Measurements from ENCODE around the gene YPEL1.

YPEL1 gene, protein sequence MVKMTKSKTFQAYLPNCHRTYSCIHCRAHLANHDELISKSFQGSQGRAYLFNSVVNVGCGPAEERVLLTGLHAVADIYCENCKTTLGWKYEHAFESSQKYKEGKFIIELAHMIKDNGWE

GRCh38 chr22:21735200-21736083 is at the start of gene YPEL1:
TSS of gene YPEL1 (minus strand) at chr22:21735794. CDS start at chr22:21710744, 25,050 bp downstream.
- peak; percentile 58 to 93 for DNase-seq

DNA sequence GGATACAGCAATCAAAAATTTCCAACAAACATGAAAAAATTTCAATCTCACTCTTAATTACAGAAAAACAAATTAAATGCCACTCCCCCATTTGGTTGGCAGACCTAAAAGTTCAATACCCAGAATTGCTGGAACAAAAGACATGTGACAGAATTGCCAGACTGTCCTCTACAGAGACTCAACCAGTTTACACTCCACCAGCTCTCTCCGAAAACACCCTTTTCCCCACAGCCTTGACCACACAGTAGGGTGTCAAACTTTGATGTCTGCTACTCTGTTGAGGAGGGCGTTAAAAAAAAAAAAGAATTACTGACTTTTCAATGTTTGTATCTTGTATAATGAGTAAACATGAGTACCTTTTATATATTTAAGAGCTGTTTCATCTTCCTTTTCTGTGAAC is 44.7 kb upstream of the YPEL1 start:
- no peak for DNase-seq

DNA sequence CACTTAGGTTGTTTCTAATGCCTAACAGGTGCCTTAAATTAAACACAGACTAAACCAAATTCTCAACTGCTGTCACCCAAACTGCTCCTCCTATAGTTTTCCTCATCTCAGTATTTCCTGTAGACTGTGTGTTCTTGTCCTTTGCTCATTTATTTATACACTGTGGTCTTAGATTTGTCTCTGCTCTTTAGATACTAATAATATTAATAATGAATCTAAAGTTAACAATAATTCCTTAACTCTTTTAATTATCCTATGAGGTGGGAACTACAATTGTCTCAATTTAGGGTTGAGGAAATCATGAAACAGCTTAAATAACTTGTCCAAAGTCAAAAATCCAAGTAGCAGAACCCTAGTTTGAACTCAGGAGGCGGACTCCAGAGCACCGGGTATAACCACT is 43.9 kb upstream of the YPEL1 start:
- no peak for DNase-seq

- no peak for DNase-seq
Measured at GRCh38 chr22:21778705-21779363, 43.2 kb upstream of the YPEL1 start.

DNA sequence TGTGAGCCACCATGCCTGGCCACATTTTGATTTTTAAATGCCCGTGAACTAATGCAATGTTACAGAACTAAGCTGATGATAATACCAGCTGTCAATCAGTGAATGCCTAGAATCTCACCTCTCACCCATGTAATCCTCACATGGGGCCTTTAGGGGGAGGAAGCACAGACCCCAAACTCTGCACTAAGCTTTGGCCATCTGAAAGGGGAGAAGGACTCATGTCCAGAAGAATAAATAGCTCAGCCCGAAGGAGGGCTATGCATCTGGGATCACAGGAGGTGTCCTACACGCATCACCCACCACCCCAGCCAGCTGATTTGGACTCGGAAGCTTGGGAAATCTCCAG is 36.0 kb upstream of the YPEL1 start:
- no peak for DNase-seq

DNA sequence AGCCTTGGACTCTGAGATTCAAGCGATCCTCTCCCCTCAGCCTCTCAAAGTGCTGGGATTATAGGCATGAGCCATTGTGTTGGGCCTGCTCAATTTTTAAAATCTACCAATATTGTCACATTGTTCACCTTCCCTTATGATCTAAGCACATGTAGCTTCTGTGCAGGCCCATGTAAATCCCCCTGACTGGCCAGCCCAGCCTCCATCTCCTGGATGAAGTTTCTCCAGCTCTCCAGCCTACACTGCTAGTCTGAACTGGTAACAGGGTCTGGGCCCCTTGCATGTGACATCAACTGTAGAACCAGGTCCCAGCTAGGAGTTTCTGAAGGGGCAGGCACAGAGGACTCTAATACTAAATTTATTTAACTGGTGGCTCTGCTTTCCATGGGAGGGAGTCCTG is 32.8 kb upstream of the YPEL1 start:
- DNase-seq: no peak

GRCh38 chr22:21766691-21767462 is 31.3 kb upstream of the YPEL1 start:
- no peak for DNase-seq

DNA sequence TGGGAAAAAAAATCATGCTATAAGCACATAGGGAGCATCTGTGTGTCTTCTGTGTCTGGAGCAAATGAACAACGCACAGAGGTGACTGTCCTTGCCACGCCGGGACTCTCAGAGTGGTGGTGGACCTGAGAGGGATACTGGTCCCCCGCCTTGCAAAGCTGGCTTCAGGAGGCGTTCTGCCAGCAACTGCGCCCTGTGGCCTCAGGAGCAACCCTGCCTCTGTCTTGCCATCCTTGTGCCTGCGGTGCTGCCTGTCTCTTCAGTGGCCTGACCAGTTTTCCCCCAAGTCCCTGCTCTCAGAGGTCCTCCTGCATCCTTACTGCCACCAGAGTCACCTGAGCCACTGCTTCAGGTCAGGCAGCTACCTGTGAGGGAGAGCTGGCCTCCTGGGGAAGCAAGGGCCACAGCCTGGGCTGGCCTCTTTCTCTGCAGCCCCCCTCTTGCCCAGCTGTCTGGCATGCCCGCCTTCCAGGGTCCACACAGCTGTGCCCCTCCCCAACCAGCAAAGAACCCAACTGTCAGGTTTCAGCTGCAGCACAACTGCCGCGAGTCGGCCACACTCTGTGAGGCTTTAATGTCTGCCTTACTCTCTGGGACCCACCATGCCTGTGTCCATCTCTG is 30.4 kb upstream of the YPEL1 start:
- no peak for DNase-seq

GRCh38 chr22:21764038-21764804 is 28.6 kb upstream of the YPEL1 start:
- no peak for DNase-seq

GRCh38 chr22:21762712-21763581 is 27.4 kb upstream of the YPEL1 start:
- DNase-seq: no peak

- DNase-seq: no peak
Measured at GRCh38 chr22:21761994-21762680, 26.5 kb upstream of the YPEL1 start.

DNA sequence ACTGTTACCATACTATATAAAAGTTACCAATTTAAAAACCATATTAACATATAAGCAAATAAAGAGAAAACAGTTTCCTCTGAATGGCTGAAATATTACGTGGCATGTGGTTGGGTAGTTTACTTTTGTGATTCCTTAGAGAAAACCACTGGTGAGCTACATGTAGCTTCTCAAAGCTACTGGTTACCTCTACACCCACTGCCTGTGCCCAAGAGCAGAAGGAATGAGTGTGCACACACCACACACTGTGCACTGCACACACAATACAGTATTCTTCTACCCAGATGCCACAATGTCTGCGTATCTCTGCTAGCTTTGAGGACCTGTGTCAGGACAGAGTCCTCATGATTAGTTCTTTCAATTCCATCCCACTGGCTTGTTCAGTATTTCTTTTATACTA is 25.5 kb upstream of the YPEL1 start:
- DNase-seq: no peak

DNA sequence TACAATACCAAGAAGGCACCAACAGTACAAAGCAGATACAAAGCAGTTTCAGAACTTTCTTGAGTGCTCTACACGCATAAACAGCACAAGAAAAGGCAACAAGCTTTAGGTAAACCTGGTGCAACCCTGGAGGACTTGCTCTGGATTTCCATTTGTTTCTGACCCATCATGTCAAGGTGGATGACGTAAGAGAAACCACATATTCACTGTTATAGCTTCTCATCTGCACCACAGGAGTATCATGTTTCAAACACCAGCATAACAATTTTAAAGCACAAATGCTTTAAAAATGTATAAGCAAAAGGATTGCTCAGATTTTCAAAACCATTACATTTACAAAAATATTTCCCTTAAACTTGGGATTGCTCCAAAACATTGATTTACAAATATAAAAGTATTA is 25.0 kb upstream of the YPEL1 start:
- no peak for DNase-seq

DNA sequence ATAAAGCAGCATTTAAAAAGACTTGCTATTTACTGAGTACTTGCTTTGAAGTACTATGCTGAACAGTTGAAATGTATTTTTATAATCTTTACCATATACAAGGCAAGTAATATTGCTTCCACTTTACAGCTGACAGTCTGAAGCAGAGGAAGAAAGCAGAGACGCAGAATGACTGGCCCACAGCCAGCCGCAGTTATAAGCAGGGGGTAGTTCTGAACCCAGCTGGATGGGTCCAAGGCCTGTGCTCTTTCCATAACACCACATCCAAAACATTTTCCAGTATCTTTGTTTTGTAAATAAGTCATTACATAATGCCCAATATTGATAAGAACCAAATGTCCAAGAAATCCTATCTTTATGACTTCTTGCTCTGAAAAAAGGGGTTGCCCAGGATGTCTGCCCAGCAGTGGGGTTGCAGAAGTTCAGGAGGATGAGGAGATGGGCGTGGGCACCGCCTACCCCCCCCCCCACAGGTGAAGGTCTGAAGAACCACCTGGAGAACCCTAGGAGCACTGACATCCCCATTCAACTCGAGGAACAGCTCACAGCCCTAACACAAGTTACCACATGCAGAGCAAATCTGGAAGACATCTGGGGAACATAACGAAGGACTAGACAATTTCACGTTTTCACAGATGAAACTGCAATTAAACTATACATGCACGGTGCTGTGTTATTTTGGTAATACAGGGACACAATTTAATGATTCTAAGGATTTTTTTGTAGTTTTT is 24.2 kb upstream of the YPEL1 start:
- DNase-seq: no peak

- DNase-seq: no peak
Measured at GRCh38 chr22:21759093-21759492, 23.5 kb upstream of the YPEL1 start.

GRCh38 chr22:21758091-21758864 is 22.7 kb upstream of the YPEL1 start:
- DNase-seq: no peak

- DNase-seq: no peak
Measured at GRCh38 chr22:21755851-21756284, 20.3 kb upstream of the YPEL1 start.

GRCh38 chr22:21754523-21754922 is 18.9 kb upstream of the YPEL1 start:
- DNase-seq: no peak

All from NCI-H526 (cell line).